H1 (cell line): ENCODE data around the gene ARRB1. TPM values are rescaled to one million over a fixed set of nuclear protein-coding genes. Genes with fewer than 3 reads are reported as not detected.

ENCODE experiments used
- CTCF ChIA-PET: fragments of 300-600 bp; sonication (Branson Sonifier 250); formaldehyde crosslinking; loops from one replicate; lab custom pipeline; 2021; ENCODE audit not compliant: partially characterized antibody; lab: Charles Lee
- POLR2A ChIA-PET: fragments of 300-600 bp; sonication (Branson Sonifier 250); formaldehyde crosslinking; loops from one replicate; lab custom pipeline; 2021; ENCODE audit warnings: inconsistent platforms; ENCODE audit not compliant: partially characterized antibody; lab: Charles Lee
- DNase-seq, 2 experiments: peaks; one replicate each; pipeline versions ENCODE4 v3.0.0 to v3.0.0-alpha.2; 2010 to 2022; ENCODE audit warnings: low spot score in 2 of 2, low read depth in 1 of 2, mixed read lengths in 1 of 2
- FAIRE-seq: peaks from 2 replicates; lab custom pipeline; 2011; peaks lifted over from hg19 to GRCh38; lab: Jason Lieb, UNC
- H2AFZ ChIP-seq: 2 replicates; pipeline ENCODE4 v1.8.1; 2012; ENCODE audit warnings: low read length, inconsistent platforms
- H2AK5ac ChIP-seq: 2 replicates; pipeline ENCODE4 v1.6.1; 2013; ENCODE audit warnings: low read depth, low read length
- H2BK120ac ChIP-seq: replicated peaks from 2 replicates; pipeline ENCODE3; 2013; ENCODE audit warnings: low read depth, low read length, inconsistent platforms
- H2BK12ac ChIP-seq: 2 replicates; pipeline ENCODE4 v1.6.1; 2013; ENCODE audit warnings: low read depth, low read length
- H2BK15ac ChIP-seq: 2 replicates; pipeline ENCODE4 v1.6.1; 2013; ENCODE audit warnings: low read length
- H2BK20ac ChIP-seq: 2 replicates; pipeline ENCODE4 v1.6.1; 2013; ENCODE audit warnings: low read length
- H2BK5ac ChIP-seq: 2 replicates; pipeline ENCODE4 v1.6.1; 2013; ENCODE audit warnings: low read depth, low read length
- H3K14ac ChIP-seq: 2 replicates; pipeline ENCODE4 v1.6.1; 2013; ENCODE audit warnings: inconsistent platforms; ENCODE audit not compliant: insufficient read length
- H3K18ac ChIP-seq: 2 replicates; pipeline ENCODE4 v1.6.1; 2013; ENCODE audit warnings: low read length; ENCODE audit errors: extremely low read depth
- H3K23ac ChIP-seq: 2 replicates; pipeline ENCODE4 v1.6.1; 2013; ENCODE audit warnings: inconsistent platforms; ENCODE audit not compliant: insufficient read length
- H3K23me2 ChIP-seq: 2 replicates; pipeline ENCODE4 v1.6.1; 2013; ENCODE audit warnings: low read depth, low read length
- H3K27ac ChIP-seq: 2 replicates; pipeline ENCODE4 v1.6.1; 2011; ENCODE audit warnings: low read depth, low read length, inconsistent platforms
- H3K27me3 ChIP-seq, 4 experiments: replicated peaks in 1 of 4; 1 replicate in 1 of 4; 2 replicates in 3 of 4; pipeline versions ENCODE4 v1.6.1 to v1.8.1; 2011 to 2013; ENCODE audit warnings: low read length in 3 of 4, mild to moderate bottlenecking in 3 of 4, inconsistent platforms in 2 of 4, mixed read lengths in 2 of 4, moderate library complexity in 1 of 4; ENCODE audit not compliant: control insufficient read depth in 3 of 4, insufficient read depth in 3 of 4; ENCODE audit errors: extremely low read depth in 1 of 4
- H3K36me3 ChIP-seq, 4 experiments: 2 replicates each; pipeline versions ENCODE4 v1.6.1 to v1.8.1; 2011 to 2013; ENCODE audit warnings: mild to moderate bottlenecking in 4 of 4, low read length in 3 of 4, moderate library complexity in 2 of 4, control low read depth in 1 of 4, inconsistent platforms in 1 of 4; ENCODE audit not compliant: insufficient read depth in 4 of 4, control insufficient read depth in 2 of 4
- H3K4ac ChIP-seq: replicated peaks from 2 replicates; pipeline ENCODE3; 2013; ENCODE audit warnings: low read length, low read depth, mixed read lengths, inconsistent platforms; ENCODE audit not compliant: insufficient read length
- H3K4me1 ChIP-seq, 4 experiments: replicated peaks in 1 of 4; 1 replicate in 1 of 4; 2 replicates in 3 of 4; pipeline versions ENCODE4 v1.6.1 to v1.8.1; 2011 to 2013; ENCODE audit warnings: low read length in 3 of 4, inconsistent platforms in 2 of 4, mixed read lengths in 1 of 4; ENCODE audit not compliant: insufficient read depth in 4 of 4, control insufficient read depth in 3 of 4
- H3K4me2 ChIP-seq, 2 experiments: 2 replicates each; pipeline versions ENCODE4 v1.6.1 to v1.8.1; 2011 to 2013; ENCODE audit warnings: low read depth in 2 of 2, low read length in 2 of 2, control low read depth in 1 of 2, inconsistent platforms in 1 of 2, mild to moderate bottlenecking in 1 of 2; ENCODE audit not compliant: insufficient read depth in 1 of 2
- H3K4me3 ChIP-seq, 4 experiments: fragments of 200-600, 300-600 bp in 1 of 4; sonication (generic), shearing (Covaris generic), sonication (Bioruptor Twin) in 1 of 4; 2 replicates each; pipeline versions ENCODE4 v1.5.1 to v1.8.1; 2011 to 2016; ENCODE audit warnings: low read length in 4 of 4, low read depth in 3 of 4, control low read depth in 2 of 4, inconsistent platforms in 2 of 4, mild to moderate bottlenecking in 2 of 4, mixed read lengths in 1 of 4, moderate library complexity in 1 of 4; ENCODE audit not compliant: insufficient read depth in 2 of 4; ENCODE audit errors: extremely low read depth in 1 of 4
- H3K56ac ChIP-seq: replicated peaks from 2 replicates; pipeline ENCODE3; 2013; ENCODE audit warnings: low read depth, mild to moderate bottlenecking, mixed read lengths, low read length, inconsistent platforms; ENCODE audit not compliant: insufficient read length
- H3K79me1 ChIP-seq: 2 replicates; pipeline ENCODE4 v1.6.1; 2013; ENCODE audit warnings: low read depth, low read length, control low read depth
- H3K79me2 ChIP-seq, 2 experiments: 2 replicates each; pipeline versions ENCODE4 v1.6.1 to v1.8.1; 2012 to 2013; ENCODE audit warnings: low read length in 2 of 2, mild to moderate bottlenecking in 2 of 2, inconsistent platforms in 1 of 2; ENCODE audit not compliant: insufficient read depth in 2 of 2, control insufficient read depth in 1 of 2
- H3K9ac ChIP-seq, 4 experiments: replicated peaks in 1 of 4; 1 replicate in 1 of 4; 2 replicates in 3 of 4; pipeline versions ENCODE4 v1.6.1 to v1.8.1; 2011 to 2013; ENCODE audit warnings: low read depth in 3 of 4, low read length in 3 of 4, control low read depth in 2 of 4, mild to moderate bottlenecking in 2 of 4, moderate library complexity in 2 of 4, inconsistent platforms in 1 of 4; ENCODE audit errors: extremely low read depth in 1 of 4
- H3K9me3 ChIP-seq, 2 experiments: 2 replicates each; pipeline versions ENCODE4 v1.6.1 to v1.8.1; 2012 to 2013; ENCODE audit warnings: mild to moderate bottlenecking in 2 of 2, moderate library complexity in 2 of 2, control low read depth in 1 of 2, inconsistent platforms in 1 of 2, low read depth in 1 of 2, low read length in 1 of 2, mixed read lengths in 1 of 2; ENCODE audit not compliant: insufficient read depth in 2 of 2
- H4K20me1 ChIP-seq, 2 experiments: replicated peaks in 1 of 2; 2 replicates each; pipeline versions ENCODE3 to v1.8.1; 2011 to 2013; ENCODE audit warnings: inconsistent platforms in 2 of 2, low read length in 2 of 2, mild to moderate bottlenecking in 1 of 2; ENCODE audit not compliant: insufficient read depth in 2 of 2, control insufficient read depth in 1 of 2
- H4K5ac ChIP-seq: 2 replicates; pipeline ENCODE4 v1.6.1; 2013; ENCODE audit warnings: low read length, low read depth, mixed read lengths, inconsistent platforms; ENCODE audit not compliant: insufficient read length
- H4K8ac ChIP-seq: 2 replicates; pipeline ENCODE4 v1.8.0; 2013; ENCODE audit warnings: mild to moderate bottlenecking, moderate library complexity, low read length, inconsistent platforms; ENCODE audit not compliant: insufficient read depth; ENCODE audit errors: extremely low read depth
- H4K91ac ChIP-seq: replicated peaks from 2 replicates; pipeline ENCODE3; 2013; ENCODE audit warnings: low read length, mixed read lengths, inconsistent platforms; ENCODE audit not compliant: insufficient read length
- BCL11A ChIP-seq, 2 experiments: IDR thresholded peaks; one replicate each; pipeline ENCODE4 v1.6.1; 2011; ENCODE audit warnings: low read depth in 2 of 2, low read length in 2 of 2, mild to moderate bottlenecking in 2 of 2
- CHD1 ChIP-seq: IDR thresholded peaks from 2 replicates; pipeline ENCODE4 v1.6.1; 2012; ENCODE audit warnings: low read depth, low read length, improper control_type of control experiment
- HDAC6 ChIP-seq: IDR thresholded peaks from one replicate; pipeline ENCODE4 v1.7.1; 2012; ENCODE audit warnings: low read depth, mild to moderate bottlenecking, inconsistent platforms, low read length, moderate library complexity
- NRF1 ChIP-seq: IDR thresholded peaks from 2 replicates; pipeline ENCODE4 v1.6.1; 2011; ENCODE audit warnings: mild to moderate bottlenecking, low read depth, low read length, improper control_type of control experiment
- POLR2A ChIP-seq, 2 experiments: IDR thresholded peaks; 1 replicate in 1 of 2; 2 replicates in 1 of 2; pipeline ENCODE4 v1.6.1; 2011; ENCODE audit warnings: low read depth in 2 of 2, low read length in 2 of 2, mild to moderate bottlenecking in 2 of 2; ENCODE audit errors: control extremely low read depth in 1 of 2
- RBBP5 ChIP-seq: IDR thresholded peaks from 2 replicates; pipeline ENCODE4 v1.7.1; 2012; ENCODE audit warnings: low read depth, mild to moderate bottlenecking, inconsistent platforms, low read length, moderate library complexity, borderline replicate concordance
- SP4 ChIP-seq: IDR thresholded peaks from 2 replicates; pipeline ENCODE4 v1.6.1; 2012; ENCODE audit warnings: low read length, inconsistent platforms
- TAF1 ChIP-seq: IDR thresholded peaks from 2 replicates; pipeline ENCODE4 v1.6.1; 2011; ENCODE audit warnings: mild to moderate bottlenecking, low read depth, low read length
- TBP ChIP-seq: IDR thresholded peaks from 2 replicates; pipeline ENCODE4 v1.6.1; 2011; ENCODE audit warnings: low read depth, low read length, improper control_type of control experiment
- WGBS, 2 experiments: shearing (Covaris generic) in 1 of 2; methylation state at CpG; one replicate each; pipeline versions ENCODE4 v1.1.6 to v1.1.7; 2013 to 2015; ENCODE audit warnings: low lambda C conversion rate in 2 of 2, mixed read lengths in 2 of 2, inconsistent platforms in 1 of 2, low coverage in 1 of 2, missing lambda C conversion rate in 1 of 2; ENCODE audit not compliant: insufficient replicate concordance in 2 of 2, insufficient coverage in 1 of 2, insufficient read length in 1 of 2; ENCODE audit errors: extremely low coverage in 1 of 2, missing lambda C conversion rate in 1 of 2; 5-methylcytosine and 5-hydroxymethylcytosine counted together
- long read RNA-seq, 2 experiments: library from RNA in 1 of 2; library from capped mRNA in 1 of 2; stranded (forward); transcript quantifications; one replicate each; pipeline ENCODE4 v2.0.0, GENCODE V29; 2021; ENCODE audit warnings: inconsistent platforms in 1 of 2
- polyA minus RNA-seq, 3 experiments: library from RNA; depleted of rRNA, polyadenylated mRNA; stranded (reverse); fragments of >200 nt; gene quantifications; 1 replicate in 2 of 3; 2 replicates in 1 of 3; pipeline ENCODE4 v1.2.3, GENCODE V29; 2011
- polyA plus RNA-seq, 7 experiments: library from polyadenylated mRNA; depleted of rRNA in 3 of 7; stranded (reverse) in 5 of 7; unstranded in 2 of 7; fragments of >200 nt in 5 of 7; fragments of 200-250 nt in 2 of 7; gene quantifications; 1 replicate in 5 of 7; 2 replicates in 1 of 7; 4 replicates in 1 of 7; pipeline versions ENCODE4 v1.2.1 to v1.2.3, GENCODE V29; 2011 to 2013; ENCODE audit warnings: missing spikeins in 2 of 7, mixed read lengths in 2 of 7
- total RNA-seq: library from RNA; stranded (reverse); fragmentation: NEBNext Ultra II Directional; extraction: Animal tissue kit (Norgen Biotek cat#: 25700); gene quantifications from 2 replicates; pipeline ENCODE4 v1.2.1, GENCODE V29; 2021
- TF ChIP-seq, protein P1 (sequence below): IDR thresholded peaks from 2 replicates; pipeline ENCODE4 v1.6.1; 2012; ENCODE audit warnings: low read length, inconsistent platforms

ARRB1 gene
- 24.1 and 31.8 TPM in 2 replicates for total RNA-seq
- polyA plus RNA-seq (2011; rRNA removed) = 9.4 and 12.4 TPM in 2 replicates
- polyA plus RNA-seq (2011; cell fraction: cytosol; rRNA removed) = 14.0 TPM
- polyA plus RNA-seq (2011; cell fraction: nucleus; rRNA removed) = 16.7 TPM
- polyA plus RNA-seq (2012, experiment 1 of 2) = 8.9 to 11.1 TPM (median 10.3 TPM) in 4 replicates
- 7.6 TPM for polyA plus RNA-seq (2012, experiment 2 of 2)
- polyA plus RNA-seq (2013, experiment 1 of 2) = 26.6 TPM
- 27.4 TPM for polyA plus RNA-seq (2013, experiment 2 of 2)
- polyA minus RNA-seq (2011; rRNA and poly(A)+ RNA removed) = 37.7 and 39.1 TPM in 2 replicates
- polyA minus RNA-seq (2011; cell fraction: cytosol; rRNA and poly(A)+ RNA removed) = 16.1 TPM
- 27.9 TPM for polyA minus RNA-seq (2011; cell fraction: nucleus; rRNA and poly(A)+ RNA removed)
- long read RNA-seq, experiment 1, partial matches to known transcripts = 3 of 11 reads
- long read RNA-seq, experiment 1, other reads (novel, unspliced or antisense) = 6 of 11 reads
- long read RNA-seq, experiment 2, partial matches to known transcripts = 0 of 9 reads
- long read RNA-seq, experiment 2, other reads (novel, unspliced or antisense) = 4 of 9 reads

DNA sequence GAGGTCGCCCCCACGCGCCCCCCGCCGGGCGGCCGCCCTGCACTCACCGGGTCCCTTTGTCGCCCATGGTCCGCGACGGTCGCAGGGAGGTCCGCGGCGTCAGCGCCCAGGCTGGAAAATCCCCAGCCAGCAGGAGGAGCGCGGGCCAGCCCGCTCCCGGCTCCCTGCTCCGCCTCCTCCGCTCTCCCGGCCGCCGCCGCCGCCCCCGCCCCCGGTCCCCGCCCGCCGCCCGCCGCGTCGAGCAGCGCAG lies at the start of gene ARRB1:
Gene ARRB1 (minus strand): TSS at position 121 of the 250 bp plus-strand sequence. CDS start 54 bp downstream, at position 67.
- no peak within 1 kb of the TSS for H3K27ac ChIP-seq
- H2AFZ ChIP-seq = peak within 1 kb of the TSS; percentile 63
- peaks cover 0 to 3% of the 10 kb centered on the region in 2 experiments; a peak in 1 of 4 replicates for H3K79me2 ChIP-seq
- peak within 1 kb of the TSS; percentile 98 for H3K4ac ChIP-seq
- H2BK5ac ChIP-seq = peak within 1 kb of the TSS; percentile 98; the same call in 1 of the 2 replicates
- H4K20me1 ChIP-seq = peaks cover 0 to 4% of the 10 kb centered on the region in 2 experiments
- H3K79me1 ChIP-seq = peaks cover 9% of the 10 kb centered on the region
- H3K36me3 ChIP-seq = no peaks in the 10 kb centered on the region
- peak within 1 kb of the TSS; percentile 74 for H4K8ac ChIP-seq
- peak within 1 kb of the TSS; percentile 99 for H3K18ac ChIP-seq
- peaks cover 4 to 11% (median 10%) of the 10 kb centered on the region in 4 experiments; a peak in 6 of 7 replicates for H3K27me3 ChIP-seq
- no CpG with 5 or more reads among the region's 38 CpGs for WGBS, 2 experiments
- H3K4me3 ChIP-seq = peak within 1 kb of the TSS; percentile 54 to 82 (median 58)
- peak within 1 kb of the TSS; percentile 97 for H2BK20ac ChIP-seq
- H3K23me2 ChIP-seq = peaks cover 19% of the 10 kb centered on the region
- POLR2A ChIA-PET = interaction anchor here (1.0 to 6.6 kb wide), 5 partner anchors 12 to 195 kb away, joined by 3 to 72 read pairs (median 4); no protein-coding TSS in a partner anchor
- H2BK15ac ChIP-seq = peak within 1 kb of the TSS; percentile 100; the same call in 1 of the 2 replicates
- peak within 1 kb of the TSS; percentile 100 for H4K91ac ChIP-seq
- FAIRE-seq = no peak
- H3K4me2 ChIP-seq = peak within 1 kb of the TSS; percentile 98 to 99
- H3K9ac ChIP-seq = peak within 1 kb of the TSS in 2 of 4 experiments; percentile 42 to 60; a peak in 5 of 7 replicates
- H4K5ac ChIP-seq = peak within 1 kb of the TSS; percentile 53
- H3K14ac ChIP-seq = peak within 1 kb of the TSS; percentile 73
- H2BK12ac ChIP-seq = peak within 1 kb of the TSS; percentile 98
- H3K56ac ChIP-seq = peak within 1 kb of the TSS; percentile 48
- CTCF ChIA-PET = interaction anchor here (0.6 to 2.3 kb wide), 10 partner anchors 11 to 75 kb away, joined by 3 to 10 read pairs (median 4); no protein-coding TSS in a partner anchor
- DNase-seq = peak in 1 of 2 experiments; percentile 69
- peak within 1 kb of the TSS; percentile 97 for H2BK120ac ChIP-seq
- peak within 1 kb of the TSS; percentile 69 for H2AK5ac ChIP-seq
- peaks cover 10 to 28% (median 15%) of the 10 kb centered on the region in 4 experiments for H3K4me1 ChIP-seq
- H3K23ac ChIP-seq = no peak within 1 kb of the TSS
- H3K9me3 ChIP-seq = no peaks in the 10 kb centered on the region
- no peak for TF ChIP-seq HDAC6
- 0 out of 2 replicates have a peak, but pooled peaks have one; percentile 20 for TF ChIP-seq TAF1
- TF ChIP-seq RBBP5 = peak; percentile 10; the same call in 1 of the 2 replicates
- no peak for TF ChIP-seq POLR2A (IDR thresholded peaks at IDR 0.05; ENCODE audit: control extremely low read depth in 1 of 2, low read depth in 2 of 2, low read length in 2 of 2)
- TF ChIP-seq, protein P1, sequence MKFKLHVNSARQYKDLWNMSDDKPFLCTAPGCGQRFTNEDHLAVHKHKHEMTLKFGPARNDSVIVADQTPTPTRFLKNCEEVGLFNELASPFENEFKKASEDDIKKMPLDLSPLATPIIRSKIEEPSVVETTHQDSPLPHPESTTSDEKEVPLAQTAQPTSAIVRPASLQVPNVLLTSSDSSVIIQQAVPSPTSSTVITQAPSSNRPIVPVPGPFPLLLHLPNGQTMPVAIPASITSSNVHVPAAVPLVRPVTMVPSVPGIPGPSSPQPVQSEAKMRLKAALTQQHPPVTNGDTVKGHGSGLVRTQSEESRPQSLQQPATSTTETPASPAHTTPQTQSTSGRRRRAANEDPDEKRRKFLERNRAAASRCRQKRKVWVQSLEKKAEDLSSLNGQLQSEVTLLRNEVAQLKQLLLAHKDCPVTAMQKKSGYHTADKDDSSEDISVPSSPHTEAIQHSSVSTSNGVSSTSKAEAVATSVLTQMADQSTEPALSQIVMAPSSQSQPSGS = no peak
- TF ChIP-seq SP4 = no peak
- TF ChIP-seq BCL11A (IDR thresholded peaks at IDR 0.05; ENCODE audit: low read depth in 2 of 2, low read length in 2 of 2) = no peak
- TF ChIP-seq TBP = no peak
- TF ChIP-seq NRF1 = no peak
- TF ChIP-seq CHD1 = no peak
